Fibroblast of lung (primary cell): ENCODE data around the gene LEKR1. TPM values are rescaled to one million over a fixed set of nuclear protein-coding genes. Genes with fewer than 3 reads are reported as not detected.
A peak's percentile ranks its signal among the peaks of the same experiment; 100 is the strongest.
"Not testable (repeated sequence)": the region's sequence is repeated elsewhere in the genome, so short reads cannot be mapped to it uniquely, and the experiment has no call there.

Experiments
- DNase-seq, 2 donors: peaks; one replicate each; pipeline versions ENCODE4 v3.0.0 to v3.0.0-alpha.2; 2010; ENCODE audit warnings: low read depth in 2 of 2
- H2AFZ ChIP-seq: 2 replicates; pipeline ENCODE4 v1.5.1; 2012; ENCODE audit warnings: low read length, control low read depth, inconsistent platforms
- H3K27ac ChIP-seq: 2 replicates; pipeline ENCODE4 v1.5.1; 2011; ENCODE audit warnings: low read length, control low read depth; ENCODE audit not compliant: insufficient read depth
- H3K27me3 ChIP-seq: 2 replicates; pipeline ENCODE4 v1.5.1; 2011; ENCODE audit warnings: mild to moderate bottlenecking, low read length; ENCODE audit not compliant: control insufficient read depth, insufficient read depth
- H3K36me3 ChIP-seq: 2 replicates; pipeline ENCODE4 v1.5.1; 2011; ENCODE audit warnings: low read length; ENCODE audit not compliant: control insufficient read depth, insufficient read depth
- H3K4me1 ChIP-seq: 2 replicates; pipeline ENCODE4 v1.5.1; 2011; ENCODE audit warnings: low read length; ENCODE audit not compliant: control insufficient read depth, insufficient read depth; ENCODE audit errors: extremely low read depth
- H3K4me2 ChIP-seq: 2 replicates; pipeline ENCODE4 v1.5.1; 2011; ENCODE audit warnings: low read length, control low read depth; ENCODE audit not compliant: insufficient read depth; ENCODE audit errors: extremely low read depth
- H3K4me3 ChIP-seq, 4 experiments: fragments of 200-600 bp in 1 of 4; sonication (generic) in 1 of 4; replicated peaks in 1 of 4; 2 replicates each; pipeline ENCODE4 v1.5.1; 2011 to 2016; ENCODE audit warnings: low read length in 4 of 4, low read depth in 3 of 4, mild to moderate bottlenecking in 3 of 4, control low read depth in 2 of 4, inconsistent platforms in 1 of 4, mixed read lengths in 1 of 4; ENCODE audit not compliant: insufficient read depth in 1 of 4; ENCODE audit errors: control extremely low read depth in 1 of 4
- H3K79me2 ChIP-seq: 2 replicates; pipeline ENCODE4 v1.5.1; 2012; ENCODE audit warnings: mild to moderate bottlenecking, low read length, inconsistent platforms; ENCODE audit not compliant: control insufficient read depth, insufficient read depth
- H3K9ac ChIP-seq: 2 replicates; pipeline ENCODE4 v1.5.1; 2011; ENCODE audit warnings: mild to moderate bottlenecking, low read length, control low read depth; ENCODE audit not compliant: insufficient read depth
- H3K9me3 ChIP-seq: 2 replicates; pipeline ENCODE4 v1.5.1; 2012; ENCODE audit warnings: low read depth, low read length; ENCODE audit not compliant: control insufficient read depth, insufficient read depth
- H4K20me1 ChIP-seq: 2 replicates; pipeline ENCODE4 v1.5.1; 2011; ENCODE audit warnings: low read length; ENCODE audit not compliant: control insufficient read depth, insufficient read depth; ENCODE audit errors: extremely low read depth
- CTCF ChIP-seq, 2 donors: IDR thresholded peaks in 1 of 2; conservative IDR thresholded peaks in 1 of 2; 1 replicate in 1 of 2; 2 replicates in 1 of 2; pipeline ENCODE4 v1.5.1; 2011 to 2012; ENCODE audit warnings: low read length in 2 of 2, control low read depth in 1 of 2, inconsistent platforms in 1 of 2, low read depth in 1 of 2, mild to moderate bottlenecking in 1 of 2
- EZH2 ChIP-seq: IDR thresholded peaks from 2 replicates; pipeline ENCODE4 v1.5.1; 2012; ENCODE audit warnings: low read length, control low read depth, mild to moderate bottlenecking; ENCODE audit errors: missing control alignments
- polyA plus RNA-seq, 2 donors: library from polyadenylated mRNA; depleted of rRNA in 1 of 2; stranded (reverse) in 1 of 2; unstranded in 1 of 2; fragments of >200 nt; gene quantifications; 2 replicates each; pipeline ENCODE4 v1.2.1, GENCODE V29; 2011 to 2012; ENCODE audit warnings: missing spikeins in 1 of 2
- total RNA-seq: library from RNA; depleted of rRNA; stranded (reverse); fragments of >200 nt; gene quantifications from 2 replicates; pipeline ENCODE4 v1.2.1, GENCODE V29; 2014

The LEKR1 gene
- total and polyA plus RNA-seq, 2 donors (not counting 1 experiment from before 2014, with no cell fraction given) = 0.28 to 1.3 TPM

GRCh38 chr3:156819842-156820691 lies 6.1 kb upstream of the LEKR1 start:
- TF ChIP-seq CTCF (conservative IDR thresholded peaks at IDR 0.05 in 1 of 2, IDR thresholded peaks at IDR 0.05 in 1 of 2; ENCODE audit: low read depth in 1 of 2, low read length in 2 of 2) (no peak), EZH2 (no peak)
- Histone ChIP-seq H3K27ac (peak overlapping the region; percentile 98), H3K9me3 (no peaks in the 10 kb centered on the region), H3K4me3 (no peak overlapping the region), H3K36me3 (no peaks in the 10 kb centered on the region), H3K4me1 (peaks cover 12% of the 10 kb centered on the region), H3K27me3 (no peaks in the 10 kb centered on the region), H3K79me2 (no peaks in the 10 kb centered on the region), H3K9ac (no peak overlapping the region), H2AFZ (no peak overlapping the region), H4K20me1 (no peaks in the 10 kb centered on the region), H3K4me2 (no peak overlapping the region)
- peak in 1 of 2 donors; percentile 70 for DNase-seq

DNA sequence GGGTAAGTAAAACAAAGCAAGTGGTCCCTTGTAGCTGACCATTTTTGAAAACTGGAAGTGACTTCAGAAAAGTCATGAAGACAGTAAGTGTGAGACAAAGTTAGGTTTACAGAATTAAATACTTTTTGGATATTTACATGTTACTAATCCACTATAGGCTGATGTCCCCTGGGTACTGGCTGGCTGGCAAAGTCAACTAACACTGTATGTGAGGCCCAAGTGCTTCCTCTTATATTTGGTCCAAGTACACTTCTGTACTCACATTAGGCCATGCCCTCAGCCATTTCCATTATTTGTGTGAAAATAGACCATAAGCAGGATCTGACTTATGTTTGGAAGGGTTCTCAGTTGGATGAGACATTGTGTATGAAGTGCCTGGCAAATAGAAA lies 5.5 kb upstream of the LEKR1 start:
- H3K79me2 ChIP-seq = no peaks in the 10 kb centered on the region
- H4K20me1 ChIP-seq = no peaks in the 10 kb centered on the region
- H3K9me3 ChIP-seq = no peaks in the 10 kb centered on the region
- no peak overlapping the region for H3K9ac ChIP-seq
- peak in 1 of 2 donors; percentile 42 for DNase-seq
- peaks cover 15% of the 10 kb centered on the region for H3K4me1 ChIP-seq
- H3K27me3 ChIP-seq = no peaks in the 10 kb centered on the region
- H3K4me2 ChIP-seq = no peak overlapping the region
- H3K4me3 ChIP-seq = no peak overlapping the region
- peak overlapping the region; percentile 16 for H3K27ac ChIP-seq
- no peak overlapping the region for H2AFZ ChIP-seq
- H3K36me3 ChIP-seq = no peaks in the 10 kb centered on the region
- no peak for TF ChIP-seq CTCF (conservative IDR thresholded peaks at IDR 0.05 in 1 of 2, IDR thresholded peaks at IDR 0.05 in 1 of 2; ENCODE audit: low read depth in 1 of 2, low read length in 2 of 2)
- TF ChIP-seq EZH2 = no peak

GRCh38 chr3:156822626-156823260 lies 3.4 kb upstream of the LEKR1 start:
- not testable (repeated sequence) for H3K9me3 ChIP-seq, H3K27ac ChIP-seq, H3K4me3 ChIP-seq, H3K4me2 ChIP-seq, H2AFZ ChIP-seq, H3K36me3 ChIP-seq, H3K27me3 ChIP-seq, H3K9ac ChIP-seq, H3K79me2 ChIP-seq, H4K20me1 ChIP-seq, DNase-seq
- H3K4me1 ChIP-seq = peaks cover 13% of the 10 kb centered on the region
